Hindlimb muscle (tissue), 1 donor: Measurements from ENCODE around the gene PSORS1C1. TPM values are rescaled to one million over a fixed set of nuclear protein-coding genes. Genes with fewer than 3 reads are reported as not detected.

ENCODE experiments used
- DNase-seq: peaks from one replicate; pipeline ENCODE4 v3.0.0-alpha.2; 2013
- polyA plus RNA-seq: library from polyadenylated mRNA; unstranded; fragments of 120-200 nt; gene quantifications from one replicate; pipeline ENCODE4 v1.2.1, GENCODE V29; 2013; ENCODE audit not compliant: insufficient read length

PSORS1C1 gene
- polyA plus RNA-seq, 1 donor, result 0.85 TPM

GRCh38 chr6:31126396-31127175 lies 12.0 kb downstream of the PSORS1C1 start:
- no peak for DNase-seq

- no peak for DNase-seq
These were observed 13.6 kb downstream of the PSORS1C1 start for GRCh38 chr6:31128093-31128676.

GRCh38 chr6:31129130-31129529 lies 14.5 kb downstream of the PSORS1C1 start:
- no peak for DNase-seq

- DNase-seq, result no peak
These were observed 16.2 kb downstream of the PSORS1C1 start for GRCh38 chr6:31130751-31131150.

GRCh38 chr6:31131595-31131994 lies 17.0 kb downstream of the PSORS1C1 start:
- no peak for DNase-seq

- no peak for DNase-seq
These were observed 18.2 kb downstream of the PSORS1C1 start for GRCh38 chr6:31132806-31133205.

- no peak for DNase-seq
These were observed 21.1 kb downstream of the PSORS1C1 start for GRCh38 chr6:31135710-31136109.

- DNase-seq, result no peak
These were observed 24.4 kb downstream of the PSORS1C1 start, which contains the start of gene PSORS1C2 for GRCh38 chr6:31138982-31139381. Gene PSORS1C2, minus strand, starts transcription at chr6:31139066. Its CDS starts 40 bp downstream, at chr6:31139026.

GRCh38 chr6:31139599-31139998 lies 25.0 kb downstream of the PSORS1C1 start:
- no peak for DNase-seq

GRCh38 chr6:31140643-31141042 lies 26.0 kb downstream of the PSORS1C1 start:
- no peak for DNase-seq

GRCh38 chr6:31142361-31142761 lies 27.8 kb downstream of the PSORS1C1 start:
- no peak for DNase-seq

GRCh38 chr6:31143148-31143547 lies 28.5 kb downstream of the PSORS1C1 start:
- peak; percentile 74 for DNase-seq

- DNase-seq, result no peak
These were observed 29.8 kb downstream of the PSORS1C1 start for GRCh38 chr6:31144296-31144969.

- DNase-seq, result no peak
These were observed 30.4 kb downstream of the PSORS1C1 start for GRCh38 chr6:31144970-31145340.

- DNase-seq, result no peak
These were observed 30.8 kb downstream of the PSORS1C1 start for GRCh38 chr6:31145386-31145785.

GRCh38 chr6:31149827-31150447 lies 35.3 kb downstream of the PSORS1C1 start:
- DNase-seq, result no peak

- DNase-seq, result no peak
These were observed 38.2 kb downstream of the PSORS1C1 start for GRCh38 chr6:31152781-31153180.

- DNase-seq, result no peak
These were observed 39.8 kb downstream of the PSORS1C1 start for GRCh38 chr6:31154436-31154835.

GRCh38 chr6:31156641-31157040 lies 42.0 kb downstream of the PSORS1C1 start:
- DNase-seq, result no peak

- no peak for DNase-seq
These were observed 43.0 kb downstream of the PSORS1C1 start, which contains the start of gene CCHCR1 for GRCh38 chr6:31157513-31158139. Gene CCHCR1, minus strand, starts transcription at chr6:31157802. Its CDS starts 202 bp downstream, at chr6:31157600.

GRCh38 chr6:31158140-31158862 lies 43.7 kb downstream of the PSORS1C1 start, which contains the start of gene TCF19:
Gene TCF19, plus strand, starts transcription at chr6:31158589. Its CDS starts 881 bp downstream, at chr6:31159470.
- DNase-seq, result peak; percentile 100
